Natural killer cell (primary cell): Measurements from ENCODE around the gene DENND1A. TPM values are rescaled to one million over a fixed set of nuclear protein-coding genes. Genes with fewer than 3 reads are reported as not detected.

Experiments used
- ATAC-seq, 3 donors: fragments of 150-1000 bp in 2 of 3; fragments of 200-7000 bp in 1 of 3; cut with Tn5 transposase; 1 replicate in 1 of 3; 2 replicates in 2 of 3; pipeline ENCODE4 v1.10.0; 2021; ENCODE audit warnings: mild to moderate bottlenecking in 2 of 3, moderate library complexity in 2 of 3
- DNase-seq, 2 donors: peaks; one replicate each; pipeline versions ENCODE4 v3.0.0 to v3.0.0-alpha.2; 2013 to 2021; ENCODE audit warnings: mixed read lengths in 1 of 2
- H3K27ac ChIP-seq: one replicate; pipeline ENCODE4 v1.5.1; 2013; ENCODE audit warnings: mild to moderate bottlenecking, low read length
- H3K27me3 ChIP-seq: one replicate; pipeline ENCODE4 v1.6.1; 2013; ENCODE audit warnings: low read length; ENCODE audit not compliant: control insufficient read depth, insufficient read depth
- H3K36me3 ChIP-seq: one replicate; pipeline ENCODE4 v1.6.1; 2013; ENCODE audit warnings: low read length; ENCODE audit not compliant: control insufficient read depth, insufficient read depth
- H3K4me1 ChIP-seq: one replicate; pipeline ENCODE4 v1.6.1; 2013; ENCODE audit warnings: low read length; ENCODE audit not compliant: control insufficient read depth, insufficient read depth
- H3K4me3 ChIP-seq: one replicate; pipeline ENCODE4 v1.5.1; 2013; ENCODE audit warnings: low read length
- H3K9me3 ChIP-seq: one replicate; pipeline ENCODE4 v1.6.1; 2013; ENCODE audit warnings: low read length; ENCODE audit not compliant: control insufficient read depth, insufficient read depth
- H3K27ac Mint-ChIP-seq, 2 donors: one replicate each; pipeline ENCODE4 v1.8.0; 2022; ENCODE audit warnings: mild to moderate bottlenecking in 2 of 2, mixed read lengths in 2 of 2, moderate library complexity in 1 of 2
- H3K27me3 Mint-ChIP-seq, 2 donors: one replicate each; pipeline ENCODE4 v1.8.0; 2022; ENCODE audit warnings: low read depth in 2 of 2, mixed read lengths in 2 of 2
- H3K36me3 Mint-ChIP-seq: one replicate; pipeline ENCODE4 v1.8.0; 2022; ENCODE audit warnings: mixed read lengths
- H3K4me1 Mint-ChIP-seq, 2 donors: one replicate each; pipeline ENCODE4 v1.8.0; 2022; ENCODE audit warnings: mixed read lengths in 2 of 2
- H3K4me3 Mint-ChIP-seq: one replicate; pipeline ENCODE4 v1.8.0; 2022; ENCODE audit warnings: mild to moderate bottlenecking, moderate library complexity, mixed read lengths
- H3K9me3 Mint-ChIP-seq, 2 donors: one replicate each; pipeline ENCODE4 v1.8.0; 2022; ENCODE audit warnings: mixed read lengths in 2 of 2
- WGBS: methylation state at CpG from one replicate; pipeline ENCODE4 v1.1.7; 2013; ENCODE audit warnings: missing lambda C conversion rate; ENCODE audit not compliant: insufficient coverage; 5-methylcytosine and 5-hydroxymethylcytosine counted together
- intact Hi-C: fragments of 100-400 bp; cut with micrococcal nuclease; formaldehyde crosslinking; loops from one replicate; pipeline ENCODE4 v1.14.2; 2022
- total RNA-seq, 4 donors: library from RNA; stranded (reverse); fragments of 120-200 nt in 1 of 4; gene quantifications; one replicate each; pipeline versions ENCODE4 v1.2.3 to v1.2.4, GENCODE V29; 2013 to 2022
- TF ChIP-seq, protein P1 (sequence below): fragments of 200-600 bp; IDR thresholded peaks from one replicate; pipeline ENCODE4 v1.8.0; 2022; ENCODE audit warnings: antibody characterized with exemption

DENND1A gene
- total RNA-seq, 3 donors from 2014 or later (not counting 1 experiment from before 2014, with no cell fraction given), result 27.8 to 37.6 (median 30.9) TPM

DNA sequence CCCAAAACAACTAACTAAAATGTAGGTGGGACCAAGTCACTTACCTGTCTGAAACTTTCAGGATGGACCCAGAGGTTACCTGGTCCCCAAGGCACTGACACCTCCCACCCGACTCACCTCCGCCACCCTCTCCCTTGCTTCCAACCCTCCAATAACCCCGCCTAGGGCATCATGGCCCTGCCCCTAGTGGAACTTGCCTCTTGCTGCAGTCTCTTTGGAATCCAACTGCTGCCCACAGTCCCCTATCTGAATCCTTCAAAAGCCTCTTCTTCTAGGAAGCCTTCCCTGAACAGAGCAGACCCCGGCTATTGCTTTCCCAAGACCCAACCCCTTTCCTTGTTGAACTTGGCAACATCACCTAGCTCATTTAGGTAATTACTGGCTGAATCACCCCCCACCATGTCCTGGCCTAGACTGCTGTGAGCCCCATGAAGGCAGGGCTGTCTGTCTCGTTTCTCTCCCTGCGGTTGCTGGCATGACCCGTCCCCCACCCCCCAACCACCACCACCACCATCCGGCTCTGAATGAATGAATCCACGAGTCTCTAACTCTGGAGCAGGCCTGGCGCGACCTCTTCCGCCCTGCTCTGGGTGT, 564.5 kb downstream of the DENND1A start:
- Histone ChIP-seq H3K27me3 (no peaks in the 10 kb centered on the region), H3K36me3 (no peaks in the 10 kb centered on the region), H3K27ac (no peak overlapping the region), H3K9me3 (no peaks in the 10 kb centered on the region), H3K4me3 (no peak overlapping the region), H3K4me1 (peaks cover under 1% of the 10 kb centered on the region)
- WGBS, result 81% methylated on average over 12 of the region's 12 CpGs
- Mint-ChIP-seq H3K27ac (no peak overlapping the region), H3K9me3 (no peaks in the 10 kb centered on the region), H3K4me3 (no peak overlapping the region), H3K27me3 (peaks cover 0 to 10% of the 10 kb centered on the region in 2 donors), H3K4me1 (no peaks in the 10 kb centered on the region), H3K36me3 (no peaks in the 10 kb centered on the region)
- DNase-seq (no peak), ATAC-seq (no peak)
- TF ChIP-seq, protein P1, sequence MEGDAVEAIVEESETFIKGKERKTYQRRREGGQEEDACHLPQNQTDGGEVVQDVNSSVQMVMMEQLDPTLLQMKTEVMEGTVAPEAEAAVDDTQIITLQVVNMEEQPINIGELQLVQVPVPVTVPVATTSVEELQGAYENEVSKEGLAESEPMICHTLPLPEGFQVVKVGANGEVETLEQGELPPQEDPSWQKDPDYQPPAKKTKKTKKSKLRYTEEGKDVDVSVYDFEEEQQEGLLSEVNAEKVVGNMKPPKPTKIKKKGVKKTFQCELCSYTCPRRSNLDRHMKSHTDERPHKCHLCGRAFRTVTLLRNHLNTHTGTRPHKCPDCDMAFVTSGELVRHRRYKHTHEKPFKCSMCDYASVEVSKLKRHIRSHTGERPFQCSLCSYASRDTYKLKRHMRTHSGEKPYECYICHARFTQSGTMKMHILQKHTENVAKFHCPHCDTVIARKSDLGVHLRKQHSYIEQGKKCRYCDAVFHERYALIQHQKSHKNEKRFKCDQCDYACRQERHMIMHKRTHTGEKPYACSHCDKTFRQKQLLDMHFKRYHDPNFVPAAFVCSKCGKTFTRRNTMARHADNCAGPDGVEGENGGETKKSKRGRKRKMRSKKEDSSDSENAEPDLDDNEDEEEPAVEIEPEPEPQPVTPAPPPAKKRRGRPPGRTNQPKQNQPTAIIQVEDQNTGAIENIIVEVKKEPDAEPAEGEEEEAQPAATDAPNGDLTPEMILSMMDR, result no peak
- intact Hi-C loops, result no loop called here

- Mint-ChIP-seq H3K27me3 (peaks cover 0 to 6% of the 10 kb centered on the region in 2 donors), H3K4me3 (no peak overlapping the region), H3K9me3 (no peaks in the 10 kb centered on the region), H3K36me3 (no peaks in the 10 kb centered on the region), H3K4me1 (peaks cover 0 to 4% of the 10 kb centered on the region in 2 donors), H3K27ac (no peak overlapping the region)
- 89% methylated on average over 11 of the region's 11 CpGs for WGBS
- Histone ChIP-seq H3K9me3 (no peaks in the 10 kb centered on the region), H3K4me1 (peaks cover 4% of the 10 kb centered on the region), H3K27ac (no peak overlapping the region), H3K36me3 (no peaks in the 10 kb centered on the region), H3K4me3 (no peak overlapping the region), H3K27me3 (no peaks in the 10 kb centered on the region)
- intact Hi-C loops, result no loop called here
- DNase-seq, result no peak
- ATAC-seq, result no peak
- TF ChIP-seq, protein P1, result no peak
Observed at GRCh38 chr9:123364241-123364824, 565.6 kb downstream of the DENND1A start.

DNA sequence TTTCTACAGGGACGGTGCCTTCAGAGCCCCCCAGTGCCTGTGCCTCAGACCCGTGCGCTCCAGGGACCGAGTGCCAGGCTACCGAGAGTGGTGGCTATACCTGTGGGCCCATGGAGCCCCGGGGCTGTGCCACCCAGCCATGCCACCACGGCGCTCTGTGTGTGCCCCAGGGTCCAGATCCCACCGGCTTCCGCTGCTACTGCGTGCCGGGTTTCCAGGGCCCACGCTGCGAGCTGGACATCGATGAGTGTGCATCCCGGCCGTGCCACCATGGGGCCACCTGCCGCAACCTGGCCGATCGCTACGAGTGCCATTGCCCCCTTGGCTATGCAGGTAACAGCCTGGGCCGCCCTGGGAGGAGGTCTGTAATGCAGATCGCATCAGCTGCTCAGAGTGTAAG, 567.1 kb downstream of the DENND1A start:
- Histone ChIP-seq H3K4me1 (peaks cover 4% of the 10 kb centered on the region), H3K4me3 (no peak overlapping the region), H3K27ac (no peak overlapping the region), H3K27me3 (no peaks in the 10 kb centered on the region), H3K36me3 (no peaks in the 10 kb centered on the region), H3K9me3 (no peaks in the 10 kb centered on the region)
- Mint-ChIP-seq H3K9me3 (no peaks in the 10 kb centered on the region), H3K4me1 (peaks cover 0 to 9% of the 10 kb centered on the region in 2 donors), H3K36me3 (no peaks in the 10 kb centered on the region), H3K27ac (no peak overlapping the region), H3K4me3 (no peak overlapping the region), H3K27me3 (peaks cover 0 to 4% of the 10 kb centered on the region in 2 donors)
- WGBS, result 94% methylated on average over 23 of the region's 23 CpGs
- intact Hi-C loops, result no loop called here
- TF ChIP-seq, protein P1, result no peak
- ATAC-seq (no peak), DNase-seq (no peak)
